Loucy (cell line): ENCODE results near the gene LOXL4.

Source experiments
- H2AFZ ChIP-seq: fragments of 200-600 bp; sonication (generic); 2 replicates; pipeline ENCODE4 v1.6.0; 2016; ENCODE audit warnings: antibody characterized with exemption, mild to moderate bottlenecking, low read length, moderate library complexity
- H3F3A ChIP-seq: fragments of 200-600 bp; 2 replicates; pipeline ENCODE4 v1.6.0; 2016; ENCODE audit warnings: antibody characterized with exemption, low read depth, mild to moderate bottlenecking
- H3K27me3 ChIP-seq: fragments of 200-600 bp; sonication (generic); 2 replicates; pipeline ENCODE4 v1.6.1; 2014; ENCODE audit warnings: low read length, mild to moderate bottlenecking; ENCODE audit not compliant: insufficient read depth, poor library complexity, severe bottlenecking
- H3K36me3 ChIP-seq: fragments of 200-600 bp; sonication (generic); 2 replicates; pipeline ENCODE4 v1.6.1; 2016; ENCODE audit warnings: low read length; ENCODE audit not compliant: insufficient read depth
- H3K4me1 ChIP-seq: fragments of 200-600 bp; sonication (generic); 2 replicates; pipeline ENCODE4 v1.5.1; 2014; ENCODE audit warnings: low read length, mild to moderate bottlenecking; ENCODE audit not compliant: insufficient read depth, poor library complexity, severe bottlenecking
- H3K4me2 ChIP-seq: fragments of 200-600 bp; sonication (generic); 2 replicates; pipeline ENCODE4 v1.6.0; 2014; ENCODE audit warnings: antibody characterized with exemption, low read length, low read depth, mild to moderate bottlenecking; ENCODE audit not compliant: poor library complexity, severe bottlenecking
- H3K4me3 ChIP-seq: fragments of 200-600 bp; sonication (generic); 2 replicates; pipeline ENCODE4 v1.5.1; 2014; ENCODE audit warnings: low read length, mild to moderate bottlenecking, mixed read lengths; ENCODE audit not compliant: poor library complexity, severe bottlenecking
- H3K79me2 ChIP-seq: fragments of 200-600 bp; sonication (generic); 2 replicates; pipeline ENCODE4 v1.6.1; 2014; ENCODE audit warnings: low read length; ENCODE audit not compliant: insufficient read depth
- H3K9ac ChIP-seq: fragments of 200-600 bp; sonication (generic); 2 replicates; pipeline ENCODE4 v1.6.0; 2014; ENCODE audit warnings: mild to moderate bottlenecking, low read depth, low read length, moderate library complexity; ENCODE audit not compliant: poor library complexity, severe bottlenecking
- H3K9me2 ChIP-seq: fragments of 200-600 bp; sonication (generic); replicated peaks from 2 replicates; pipeline ENCODE4 v1.6.1; 2016; ENCODE audit warnings: low read depth, low read length, mixed read lengths
- H3K9me3 ChIP-seq: fragments of 200-600 bp; sonication (generic); 2 replicates; pipeline ENCODE4 v1.6.1; 2014; ENCODE audit warnings: mild to moderate bottlenecking, antibody characterized with exemption, low read length, low read depth; ENCODE audit not compliant: insufficient read depth
- H4K20me1 ChIP-seq: fragments of 200-600 bp; sonication (generic); 2 replicates; pipeline ENCODE4 v1.6.0; 2014; ENCODE audit warnings: antibody characterized with exemption, low read length, mild to moderate bottlenecking; ENCODE audit not compliant: insufficient read depth, poor library complexity, severe bottlenecking
- EZH2phosphoT487 ChIP-seq: fragments of 200-600 bp; IDR thresholded peaks from 2 replicates; pipeline ENCODE4 v1.6.1; 2018; ENCODE audit warnings: antibody characterized with exemption, mild to moderate bottlenecking, moderate library complexity, borderline replicate concordance
- TF ChIP-seq, protein P1 (sequence below): fragments of 200-600 bp; sonication (generic); conservative IDR thresholded peaks from 2 replicates; pipeline ENCODE4 v1.5.1; 2014; ENCODE audit warnings: mild to moderate bottlenecking, antibody characterized with exemption, low read length

LOXL4 gene

DNA sequence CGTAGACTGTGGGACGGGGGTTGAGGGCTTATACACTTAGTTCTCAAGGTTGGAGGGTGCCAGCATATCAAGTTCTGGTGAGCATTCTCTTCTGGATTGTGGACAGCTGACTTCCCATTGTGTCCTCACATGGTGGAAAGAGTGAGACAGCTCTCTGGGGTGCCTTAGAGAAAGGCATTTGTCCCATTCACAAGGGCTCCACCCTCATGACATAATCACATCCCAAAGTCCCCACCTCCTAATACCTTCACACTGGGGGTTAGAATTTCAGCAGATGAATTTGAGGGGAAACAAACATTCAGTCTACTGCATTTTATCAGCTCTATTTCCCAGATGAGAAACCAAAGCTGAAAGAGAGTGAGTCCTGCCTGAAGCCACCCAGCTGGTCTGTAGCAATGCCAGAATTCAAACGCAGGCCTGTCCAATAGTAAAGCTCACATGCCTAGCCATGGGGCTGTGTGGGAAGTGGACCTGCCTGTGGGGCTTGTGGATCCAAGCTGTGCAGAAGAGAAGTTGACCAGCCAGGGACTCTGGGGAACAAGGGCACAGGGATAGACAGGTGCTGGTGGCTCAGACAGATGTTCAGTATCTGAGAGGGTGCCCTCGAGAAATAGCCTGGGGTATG lies 34.9 kb upstream of the LOXL4 start:
- no peak overlapping the region for H3K9ac ChIP-seq
- H3F3A ChIP-seq: no peaks in the 10 kb centered on the region
- no peak overlapping the region for H3K4me3 ChIP-seq
- H4K20me1 ChIP-seq: no peaks in the 10 kb centered on the region
- H2AFZ ChIP-seq: no peak overlapping the region
- TF ChIP-seq, protein P1, sequence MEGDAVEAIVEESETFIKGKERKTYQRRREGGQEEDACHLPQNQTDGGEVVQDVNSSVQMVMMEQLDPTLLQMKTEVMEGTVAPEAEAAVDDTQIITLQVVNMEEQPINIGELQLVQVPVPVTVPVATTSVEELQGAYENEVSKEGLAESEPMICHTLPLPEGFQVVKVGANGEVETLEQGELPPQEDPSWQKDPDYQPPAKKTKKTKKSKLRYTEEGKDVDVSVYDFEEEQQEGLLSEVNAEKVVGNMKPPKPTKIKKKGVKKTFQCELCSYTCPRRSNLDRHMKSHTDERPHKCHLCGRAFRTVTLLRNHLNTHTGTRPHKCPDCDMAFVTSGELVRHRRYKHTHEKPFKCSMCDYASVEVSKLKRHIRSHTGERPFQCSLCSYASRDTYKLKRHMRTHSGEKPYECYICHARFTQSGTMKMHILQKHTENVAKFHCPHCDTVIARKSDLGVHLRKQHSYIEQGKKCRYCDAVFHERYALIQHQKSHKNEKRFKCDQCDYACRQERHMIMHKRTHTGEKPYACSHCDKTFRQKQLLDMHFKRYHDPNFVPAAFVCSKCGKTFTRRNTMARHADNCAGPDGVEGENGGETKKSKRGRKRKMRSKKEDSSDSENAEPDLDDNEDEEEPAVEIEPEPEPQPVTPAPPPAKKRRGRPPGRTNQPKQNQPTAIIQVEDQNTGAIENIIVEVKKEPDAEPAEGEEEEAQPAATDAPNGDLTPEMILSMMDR: no peak
- no peak for TF ChIP-seq EZH2phosphoT487
- H3K4me1 ChIP-seq: no peaks in the 10 kb centered on the region
- no peaks in the 10 kb centered on the region for H3K36me3 ChIP-seq
- H3K4me2 ChIP-seq: no peak overlapping the region
- H3K9me2 ChIP-seq: no peaks in the 10 kb centered on the region
- no peaks in the 10 kb centered on the region for H3K79me2 ChIP-seq
- H3K9me3 ChIP-seq: 0 out of 2 replicates have a peak, but pooled peaks cover 2% of the 10 kb centered on the region
- H3K27me3 ChIP-seq: no peaks in the 10 kb centered on the region

DNA sequence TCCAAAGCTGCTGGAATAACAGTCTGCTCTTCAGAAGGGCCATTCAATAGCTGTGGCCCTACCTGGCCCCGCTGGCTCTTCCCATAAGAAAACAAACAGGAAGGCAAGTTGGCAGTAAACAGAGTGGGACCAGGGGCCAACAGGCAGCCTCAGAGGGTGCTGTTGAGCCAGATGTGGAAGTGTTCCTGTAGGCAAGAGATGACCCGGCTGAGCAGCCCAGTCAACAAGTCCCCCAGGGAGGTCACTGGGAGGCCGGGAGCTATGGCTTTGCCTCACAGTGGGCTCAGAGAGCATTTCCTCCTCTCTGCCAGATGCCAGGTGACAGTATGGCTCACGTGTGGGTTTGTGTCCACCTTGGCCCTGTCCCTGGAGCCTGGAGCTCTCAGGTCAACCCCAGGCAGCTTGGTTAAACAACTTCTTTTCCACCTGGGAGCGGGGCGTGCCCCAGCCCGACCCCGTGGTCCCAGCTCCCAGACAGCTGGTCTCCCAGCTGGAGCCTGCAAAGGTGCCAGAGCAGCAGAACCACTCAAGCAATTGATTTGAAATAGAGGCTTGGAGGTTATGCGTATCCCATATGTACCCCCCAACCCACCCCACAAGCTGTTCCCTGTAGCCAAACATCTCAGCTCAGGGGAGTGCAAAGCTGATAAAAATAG lies 33.8 kb upstream of the LOXL4 start:
- no peaks in the 10 kb centered on the region for H3K79me2 ChIP-seq
- no peaks in the 10 kb centered on the region for H3K9me2 ChIP-seq
- TF ChIP-seq, protein P1: no peak
- no peak for TF ChIP-seq EZH2phosphoT487
- no peaks in the 10 kb centered on the region for H4K20me1 ChIP-seq
- no peaks in the 10 kb centered on the region for H3F3A ChIP-seq
- H2AFZ ChIP-seq: no peak overlapping the region
- H3K27me3 ChIP-seq: no peaks in the 10 kb centered on the region
- H3K4me1 ChIP-seq: peaks cover 3% of the 10 kb centered on the region
- H3K4me3 ChIP-seq: no peak overlapping the region
- no peaks in the 10 kb centered on the region for H3K36me3 ChIP-seq
- H3K9me3 ChIP-seq: 0 out of 2 replicates have a peak, but pooled peaks cover 2% of the 10 kb centered on the region
- H3K9ac ChIP-seq: no peak overlapping the region
- no peak overlapping the region for H3K4me2 ChIP-seq

DNA sequence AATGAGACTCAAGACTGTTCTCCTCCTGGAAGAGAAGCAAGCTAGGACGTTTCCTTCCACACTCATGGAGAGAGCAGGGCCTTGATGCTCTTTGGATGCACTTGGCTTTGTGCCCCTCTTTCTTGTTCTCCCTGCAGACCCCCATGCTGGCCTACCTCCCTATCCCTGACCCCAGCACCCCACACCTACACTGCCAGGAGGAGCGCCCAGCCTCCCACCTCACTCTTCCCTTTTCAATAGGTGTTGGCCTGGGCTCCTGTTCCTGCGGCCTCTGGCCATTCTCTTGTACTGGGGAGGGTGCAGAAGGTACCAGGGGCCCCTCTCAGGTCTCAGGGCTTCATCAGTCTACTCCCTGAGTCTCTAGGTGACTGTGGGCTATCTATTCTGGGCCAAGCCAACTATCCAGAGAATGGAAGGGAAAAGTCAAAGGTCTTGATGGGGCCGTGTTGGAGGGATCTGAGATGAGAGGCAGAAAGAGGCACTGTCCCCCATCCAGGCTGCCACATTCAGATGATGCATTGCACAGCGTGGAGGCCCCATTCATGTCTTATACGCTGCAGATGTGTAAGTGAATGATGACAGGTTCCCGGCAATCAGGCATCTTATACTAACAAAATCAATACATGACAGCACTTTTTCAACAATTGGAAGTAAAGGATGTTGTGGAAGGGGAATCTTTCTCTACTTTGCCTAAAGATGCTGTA lies 32.7 kb upstream of the LOXL4 start:
- TF ChIP-seq EZH2phosphoT487: no peak
- TF ChIP-seq, protein P1: no peak

More for the DNA sequence above, 32.7 kb upstream of the LOXL4 start:
- no peaks in the 10 kb centered on the region for H3K9me3 ChIP-seq
- H3K9ac ChIP-seq: no peak overlapping the region
- H3K36me3 ChIP-seq: no peaks in the 10 kb centered on the region
- H3K4me3 ChIP-seq: no peak overlapping the region
- no peaks in the 10 kb centered on the region for H4K20me1 ChIP-seq
- no peak overlapping the region for H3K4me2 ChIP-seq
- no peak overlapping the region for H2AFZ ChIP-seq
- no peaks in the 10 kb centered on the region for H3K9me2 ChIP-seq
- H3K79me2 ChIP-seq: no peaks in the 10 kb centered on the region
- H3K27me3 ChIP-seq: no peaks in the 10 kb centered on the region
- H3K4me1 ChIP-seq: peaks cover 15% of the 10 kb centered on the region
- H3F3A ChIP-seq: no peaks in the 10 kb centered on the region
